Measurements from ENCODE around the gene RNF186. TPM values are rescaled to one million over a fixed set of nuclear protein-coding genes. Genes with fewer than 3 reads are reported as not detected.

RNF186 gene
- total RNA-seq, 1 donor from 2014 or later: not detected

- Mint-ChIP-seq H3K36me3 (ENCODE audit: insufficient read depth) (peaks cover 4% of the 10 kb centered on the region), H3K4me1 (ENCODE audit: low read depth) (peaks cover 9% of the 10 kb centered on the region), H3K27ac (no peak overlapping the region), H3K9me3 (ENCODE audit: low read depth) (no peaks in the 10 kb centered on the region), H3K4me3 (ENCODE audit: low read depth) (no peak overlapping the region), H3K27me3 (no peaks in the 10 kb centered on the region)
- no peak for DNase-seq (ENCODE audit: low spot score, unreplicated experiment)
- TF ChIP-seq CTCF (IDR thresholded peaks at IDR 0.05; ENCODE audit: unreplicated experiment): no peak
Measured at GRCh38 chr1:19785660-19786059, 29.4 kb downstream of the RNF186 start.

- no peaks in the 10 kb centered on the region for H3K4me1 Mint-ChIP-seq (ENCODE audit: low read depth)
- TF ChIP-seq CTCF (IDR thresholded peaks at IDR 0.05; ENCODE audit: unreplicated experiment): no peak
- DNase-seq (ENCODE audit: low spot score, unreplicated experiment): no peak
- H3K9me3 Mint-ChIP-seq (ENCODE audit: low read depth): no peaks in the 10 kb centered on the region
- no peak overlapping the region for H3K4me3 Mint-ChIP-seq (ENCODE audit: low read depth)
- no peaks in the 10 kb centered on the region for H3K27me3 Mint-ChIP-seq
- H3K27ac Mint-ChIP-seq: no peak overlapping the region
- peaks cover 17% of the 10 kb centered on the region for H3K36me3 Mint-ChIP-seq (ENCODE audit: insufficient read depth)
Measured at GRCh38 chr1:19780267-19780877, 34.7 kb downstream of the RNF186 start.

DNA sequence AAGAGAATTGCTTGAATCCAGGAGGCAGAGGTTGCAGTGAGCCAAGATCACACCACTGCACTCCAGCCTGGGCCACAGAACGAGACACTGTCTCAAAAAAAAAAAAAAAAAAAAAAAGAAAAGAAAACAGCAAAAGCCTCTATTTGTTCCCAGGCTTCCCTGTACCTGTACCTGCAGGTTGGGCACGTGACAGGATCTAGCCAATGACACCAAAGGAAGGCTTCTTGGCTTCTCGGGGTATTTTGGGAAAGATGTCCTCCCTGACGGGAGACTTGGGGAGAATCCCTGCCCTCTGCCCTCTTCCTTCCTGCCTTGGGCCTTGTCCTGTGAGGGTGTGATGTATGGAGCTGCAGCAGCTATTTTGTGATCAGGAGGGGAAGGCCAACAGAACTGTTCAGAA is 38.1 kb downstream of the RNF186 start:
- Mint-ChIP-seq H3K4me3 (ENCODE audit: low read depth) (no peak overlapping the region), H3K27ac (no peak overlapping the region), H3K36me3 (ENCODE audit: insufficient read depth) (peaks cover 16% of the 10 kb centered on the region), H3K27me3 (no peaks in the 10 kb centered on the region), H3K9me3 (ENCODE audit: low read depth) (no peaks in the 10 kb centered on the region), H3K4me1 (ENCODE audit: low read depth) (no peaks in the 10 kb centered on the region)
- TF ChIP-seq CTCF (IDR thresholded peaks at IDR 0.05; ENCODE audit: unreplicated experiment): no peak
- DNase-seq (ENCODE audit: low spot score, unreplicated experiment): no peak

GRCh38 chr1:19776287-19776686 is 38.8 kb downstream of the RNF186 start:
- Mint-ChIP-seq H3K4me3 (ENCODE audit: low read depth) (no peak overlapping the region), H3K4me1 (ENCODE audit: low read depth) (no peaks in the 10 kb centered on the region), H3K9me3 (ENCODE audit: low read depth) (no peaks in the 10 kb centered on the region), H3K27ac (no peak overlapping the region), H3K36me3 (ENCODE audit: insufficient read depth) (peaks cover 16% of the 10 kb centered on the region), H3K27me3 (no peaks in the 10 kb centered on the region)
- no peak for DNase-seq (ENCODE audit: low spot score, unreplicated experiment)
- no peak for TF ChIP-seq CTCF (IDR thresholded peaks at IDR 0.05; ENCODE audit: unreplicated experiment)

DNA sequence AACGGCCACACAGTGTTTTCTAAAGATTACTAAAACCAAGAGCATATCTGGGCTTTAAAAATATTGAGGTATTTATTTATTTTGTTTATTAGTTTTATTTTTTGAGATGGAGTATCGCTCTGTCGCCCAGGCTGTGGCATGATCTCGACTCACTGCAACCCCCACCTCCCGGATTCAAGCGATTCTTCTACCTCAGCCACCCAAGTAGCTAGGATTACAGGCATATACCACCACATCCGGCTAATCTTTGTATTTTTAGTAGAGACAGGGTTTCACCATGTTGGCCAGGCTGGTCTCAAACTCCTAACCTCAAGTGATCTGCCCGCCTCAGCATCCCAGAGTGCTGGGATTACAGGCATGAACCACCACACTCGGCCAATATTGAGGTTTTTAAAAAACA is 39.3 kb downstream of the RNF186 start:
- no peak for DNase-seq (ENCODE audit: low spot score, unreplicated experiment)
- no peaks in the 10 kb centered on the region for H3K4me1 Mint-ChIP-seq (ENCODE audit: low read depth)
- no peaks in the 10 kb centered on the region for H3K9me3 Mint-ChIP-seq (ENCODE audit: low read depth)
- TF ChIP-seq CTCF (IDR thresholded peaks at IDR 0.05; ENCODE audit: unreplicated experiment): no peak
- H3K4me3 Mint-ChIP-seq (ENCODE audit: low read depth): no peak overlapping the region
- H3K27me3 Mint-ChIP-seq: no peaks in the 10 kb centered on the region
- H3K36me3 Mint-ChIP-seq (ENCODE audit: insufficient read depth): peaks cover 16% of the 10 kb centered on the region
- H3K27ac Mint-ChIP-seq: no peak overlapping the region

Data from progenitor cell of endocrine pancreas (in vitro differentiated cells).